HL-60 (cell line): ENCODE results near the gene MYL9.

Experiments used
- POLR2AphosphoS5 ChIP-seq: IDR thresholded peaks from 2 replicates; pipeline ENCODE4 v1.6.1; 2012; ENCODE audit warnings: low read depth
- TF ChIP-seq, protein P1 (sequence below): IDR thresholded peaks from one replicate; pipeline ENCODE4 v1.5.1; 2011; ENCODE audit warnings: low read length, control low read depth, inconsistent platforms; ENCODE audit not compliant: insufficient read depth
- TF ChIP-seq, protein P2 (sequence below): IDR thresholded peaks from 2 replicates; pipeline ENCODE4 v1.6.1; 2012; ENCODE audit warnings: low read depth; ENCODE audit not compliant: insufficient replicate concordance

DNA sequence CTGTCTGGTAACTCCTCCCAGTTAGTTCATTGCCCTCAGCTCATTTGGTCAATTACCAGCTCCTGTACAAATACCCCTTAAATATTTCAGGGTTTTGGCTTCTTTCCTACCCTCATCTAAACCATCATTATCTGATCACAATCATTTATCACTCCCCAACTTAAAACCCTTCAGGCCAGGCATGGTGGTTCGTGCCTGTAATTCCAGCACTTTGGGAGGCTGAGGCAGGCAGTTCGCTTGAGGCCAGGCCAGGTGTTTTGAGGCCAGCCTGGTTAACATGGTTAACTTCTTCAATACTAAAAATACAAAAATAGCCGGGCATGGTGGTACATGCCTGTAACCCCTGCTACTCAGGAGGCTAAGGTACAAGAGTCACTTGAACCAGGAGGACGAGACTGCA, 41.5 kb downstream of the MYL9 start:
- TF ChIP-seq, protein P1, sequence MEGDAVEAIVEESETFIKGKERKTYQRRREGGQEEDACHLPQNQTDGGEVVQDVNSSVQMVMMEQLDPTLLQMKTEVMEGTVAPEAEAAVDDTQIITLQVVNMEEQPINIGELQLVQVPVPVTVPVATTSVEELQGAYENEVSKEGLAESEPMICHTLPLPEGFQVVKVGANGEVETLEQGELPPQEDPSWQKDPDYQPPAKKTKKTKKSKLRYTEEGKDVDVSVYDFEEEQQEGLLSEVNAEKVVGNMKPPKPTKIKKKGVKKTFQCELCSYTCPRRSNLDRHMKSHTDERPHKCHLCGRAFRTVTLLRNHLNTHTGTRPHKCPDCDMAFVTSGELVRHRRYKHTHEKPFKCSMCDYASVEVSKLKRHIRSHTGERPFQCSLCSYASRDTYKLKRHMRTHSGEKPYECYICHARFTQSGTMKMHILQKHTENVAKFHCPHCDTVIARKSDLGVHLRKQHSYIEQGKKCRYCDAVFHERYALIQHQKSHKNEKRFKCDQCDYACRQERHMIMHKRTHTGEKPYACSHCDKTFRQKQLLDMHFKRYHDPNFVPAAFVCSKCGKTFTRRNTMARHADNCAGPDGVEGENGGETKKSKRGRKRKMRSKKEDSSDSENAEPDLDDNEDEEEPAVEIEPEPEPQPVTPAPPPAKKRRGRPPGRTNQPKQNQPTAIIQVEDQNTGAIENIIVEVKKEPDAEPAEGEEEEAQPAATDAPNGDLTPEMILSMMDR = no peak
- no peak; the same call in 1 of the 2 replicates for TF ChIP-seq POLR2AphosphoS5
- TF ChIP-seq, protein P2, sequence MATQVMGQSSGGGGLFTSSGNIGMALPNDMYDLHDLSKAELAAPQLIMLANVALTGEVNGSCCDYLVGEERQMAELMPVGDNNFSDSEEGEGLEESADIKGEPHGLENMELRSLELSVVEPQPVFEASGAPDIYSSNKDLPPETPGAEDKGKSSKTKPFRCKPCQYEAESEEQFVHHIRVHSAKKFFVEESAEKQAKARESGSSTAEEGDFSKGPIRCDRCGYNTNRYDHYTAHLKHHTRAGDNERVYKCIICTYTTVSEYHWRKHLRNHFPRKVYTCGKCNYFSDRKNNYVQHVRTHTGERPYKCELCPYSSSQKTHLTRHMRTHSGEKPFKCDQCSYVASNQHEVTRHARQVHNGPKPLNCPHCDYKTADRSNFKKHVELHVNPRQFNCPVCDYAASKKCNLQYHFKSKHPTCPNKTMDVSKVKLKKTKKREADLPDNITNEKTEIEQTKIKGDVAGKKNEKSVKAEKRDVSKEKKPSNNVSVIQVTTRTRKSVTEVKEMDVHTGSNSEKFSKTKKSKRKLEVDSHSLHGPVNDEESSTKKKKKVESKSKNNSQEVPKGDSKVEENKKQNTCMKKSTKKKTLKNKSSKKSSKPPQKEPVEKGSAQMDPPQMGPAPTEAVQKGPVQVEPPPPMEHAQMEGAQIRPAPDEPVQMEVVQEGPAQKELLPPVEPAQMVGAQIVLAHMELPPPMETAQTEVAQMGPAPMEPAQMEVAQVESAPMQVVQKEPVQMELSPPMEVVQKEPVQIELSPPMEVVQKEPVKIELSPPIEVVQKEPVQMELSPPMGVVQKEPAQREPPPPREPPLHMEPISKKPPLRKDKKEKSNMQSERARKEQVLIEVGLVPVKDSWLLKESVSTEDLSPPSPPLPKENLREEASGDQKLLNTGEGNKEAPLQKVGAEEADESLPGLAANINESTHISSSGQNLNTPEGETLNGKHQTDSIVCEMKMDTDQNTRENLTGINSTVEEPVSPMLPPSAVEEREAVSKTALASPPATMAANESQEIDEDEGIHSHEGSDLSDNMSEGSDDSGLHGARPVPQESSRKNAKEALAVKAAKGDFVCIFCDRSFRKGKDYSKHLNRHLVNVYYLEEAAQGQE = no peak
